ENCODE results near the gene EHBP1L1. TPM values are rescaled to one million over a fixed set of nuclear protein-coding genes. Genes with fewer than 3 reads are reported as not detected.
"Not testable (repeated sequence)": the region's sequence is repeated elsewhere in the genome, so short reads cannot be mapped to it uniquely, and the experiment has no call there.

EHBP1L1 gene
- total and polyA plus RNA-seq, 4 donors: 49.8 to 154 (median 91.8) TPM

DNA sequence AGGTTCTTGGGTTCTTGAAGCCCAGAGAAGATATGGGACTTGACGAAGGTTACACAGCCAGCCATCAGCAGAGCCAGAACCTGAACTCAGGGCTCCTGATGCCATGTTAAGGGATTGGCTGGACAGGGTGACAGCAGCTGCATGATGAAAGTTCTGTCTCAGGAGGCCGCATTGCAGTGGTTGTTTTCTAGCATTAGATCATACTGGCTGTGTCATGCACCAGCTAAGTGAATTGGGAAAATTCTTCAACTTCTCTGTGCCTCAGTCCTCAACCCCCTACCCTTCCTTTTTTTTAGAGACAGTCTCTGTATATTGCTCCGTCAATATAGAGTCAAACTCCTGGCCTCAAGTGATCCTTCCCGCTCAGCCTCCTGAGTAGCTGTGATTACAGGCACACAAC is 12.3 kb upstream of the EHBP1L1 start:
- TF ChIP-seq, protein P1, sequence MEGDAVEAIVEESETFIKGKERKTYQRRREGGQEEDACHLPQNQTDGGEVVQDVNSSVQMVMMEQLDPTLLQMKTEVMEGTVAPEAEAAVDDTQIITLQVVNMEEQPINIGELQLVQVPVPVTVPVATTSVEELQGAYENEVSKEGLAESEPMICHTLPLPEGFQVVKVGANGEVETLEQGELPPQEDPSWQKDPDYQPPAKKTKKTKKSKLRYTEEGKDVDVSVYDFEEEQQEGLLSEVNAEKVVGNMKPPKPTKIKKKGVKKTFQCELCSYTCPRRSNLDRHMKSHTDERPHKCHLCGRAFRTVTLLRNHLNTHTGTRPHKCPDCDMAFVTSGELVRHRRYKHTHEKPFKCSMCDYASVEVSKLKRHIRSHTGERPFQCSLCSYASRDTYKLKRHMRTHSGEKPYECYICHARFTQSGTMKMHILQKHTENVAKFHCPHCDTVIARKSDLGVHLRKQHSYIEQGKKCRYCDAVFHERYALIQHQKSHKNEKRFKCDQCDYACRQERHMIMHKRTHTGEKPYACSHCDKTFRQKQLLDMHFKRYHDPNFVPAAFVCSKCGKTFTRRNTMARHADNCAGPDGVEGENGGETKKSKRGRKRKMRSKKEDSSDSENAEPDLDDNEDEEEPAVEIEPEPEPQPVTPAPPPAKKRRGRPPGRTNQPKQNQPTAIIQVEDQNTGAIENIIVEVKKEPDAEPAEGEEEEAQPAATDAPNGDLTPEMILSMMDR (IDR thresholded peaks at IDR 0.05; ENCODE audit: control extremely low read depth, extremely low read depth): no peak
- Histone ChIP-seq H3K36me3 (ENCODE audit: control insufficient read depth in 4 of 4, insufficient read depth in 4 of 4, low read length in 4 of 4) (peaks cover 0 to 4% (median under 1%) of the 10 kb centered on the region in 4 donors), H3K4me3 (no peak overlapping the region), H3K4me1 (ENCODE audit: control insufficient read depth in 5 of 5, insufficient read depth in 5 of 5, low read length in 5 of 5) (peaks cover 0 to 35% (median 25%) of the 10 kb centered on the region in 5 donors), H3K27ac (ENCODE audit: low read depth in 1 of 2, low read length in 1 of 2) (no peak overlapping the region), H3K9ac (ENCODE audit: insufficient read depth in 1 of 2, low read length in 2 of 2) (no peak overlapping the region), H3K27me3 (ENCODE audit: control insufficient read depth in 3 of 3, insufficient read depth in 3 of 3, low read length in 2 of 3) (peaks cover 0 to 2% (median 0%) of the 10 kb centered on the region in 3 donors), H3K9me3 (ENCODE audit: control insufficient read depth in 4 of 4, insufficient read depth in 3 of 4, low read length in 3 of 4) (no peaks in the 10 kb centered on the region)
- 96 to 98% methylated on average over 4 of the region's 4 CpGs for WGBS, 2 donors
- ATAC-seq (ENCODE audit: insufficient read depth, low FRiP score): no peak
- no peak for DNase-seq

DNA sequence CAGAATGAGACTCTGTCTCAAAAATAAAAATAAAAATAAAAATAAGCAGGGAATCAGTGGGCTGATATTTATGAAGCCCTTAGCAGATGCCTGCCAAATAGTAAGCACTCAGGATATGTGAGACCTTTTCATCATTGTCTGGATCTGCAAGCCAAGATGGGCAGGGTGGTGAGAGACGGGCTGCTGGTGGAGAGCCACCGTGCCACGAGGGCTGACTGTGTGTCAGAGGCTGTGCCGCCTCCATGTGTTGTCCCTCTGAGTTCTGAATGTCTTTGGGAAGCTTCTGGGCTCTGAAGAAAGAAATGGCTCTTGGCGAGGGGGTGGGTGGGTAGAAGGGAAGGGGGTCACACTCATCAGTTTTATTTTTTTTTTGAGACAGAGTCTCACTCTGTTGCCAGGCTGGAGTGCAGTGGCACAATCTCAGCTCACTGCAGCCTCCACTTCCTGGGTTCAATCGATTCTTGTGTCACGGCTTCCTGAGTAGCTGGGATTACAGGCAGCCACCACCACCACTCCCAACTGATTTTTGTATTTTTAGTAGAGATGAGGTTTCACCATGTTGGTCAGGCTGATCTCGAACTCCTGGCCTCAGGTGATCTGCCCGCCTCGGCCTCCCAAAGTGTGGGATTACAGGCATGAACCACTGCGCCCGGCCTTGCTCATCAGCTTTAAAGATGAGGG is 10.8 kb upstream of the EHBP1L1 start:
- WGBS, 2 donors: 74 to 80% methylated on average over 12 of the region's 12 CpGs
- not testable (repeated sequence) for H3K4me3 ChIP-seq; DNase-seq; H3K36me3 ChIP-seq (ENCODE audit: control insufficient read depth in 4 of 4, insufficient read depth in 4 of 4, low read length in 4 of 4); H3K27me3 ChIP-seq (ENCODE audit: control insufficient read depth in 3 of 3, insufficient read depth in 3 of 3, low read length in 2 of 3); H3K9ac ChIP-seq (ENCODE audit: insufficient read depth in 1 of 2, low read length in 2 of 2); ATAC-seq (ENCODE audit: insufficient read depth, low FRiP score); H3K9me3 ChIP-seq (ENCODE audit: control insufficient read depth in 4 of 4, insufficient read depth in 3 of 4, low read length in 3 of 4)
- Histone ChIP-seq H3K4me1 (ENCODE audit: control insufficient read depth in 5 of 5, insufficient read depth in 5 of 5, low read length in 5 of 5) (peaks cover 0 to 33% (median 22%) of the 10 kb centered on the region in 5 donors), H3K27ac (ENCODE audit: low read depth in 1 of 2, low read length in 1 of 2) (peak overlapping the region in 1 of 2 donors; percentile 51)

- TF ChIP-seq, protein P1 (IDR thresholded peaks at IDR 0.05; ENCODE audit: control extremely low read depth, extremely low read depth): no peak
- WGBS, 2 donors: 65 to 86% methylated on average over 7 of the region's 7 CpGs
- H3K9ac ChIP-seq (ENCODE audit: insufficient read depth in 1 of 2, low read length in 2 of 2): no peak overlapping the region
- no peak for DNase-seq
- peaks cover 0 to 7% (median 2%) of the 10 kb centered on the region in 4 donors for H3K36me3 ChIP-seq (ENCODE audit: control insufficient read depth in 4 of 4, insufficient read depth in 4 of 4, low read length in 4 of 4)
- no peaks in the 10 kb centered on the region for H3K27me3 ChIP-seq (ENCODE audit: control insufficient read depth in 3 of 3, insufficient read depth in 3 of 3, low read length in 2 of 3)
- H3K9me3 ChIP-seq (ENCODE audit: control insufficient read depth in 4 of 4, insufficient read depth in 3 of 4, low read length in 3 of 4): no peaks in the 10 kb centered on the region
- peak overlapping the region in 1 of 2 donors; percentile 69 for H3K27ac ChIP-seq (ENCODE audit: low read depth in 1 of 2, low read length in 1 of 2)
- H3K4me1 ChIP-seq (ENCODE audit: control insufficient read depth in 5 of 5, insufficient read depth in 5 of 5, low read length in 5 of 5): peaks cover 0 to 27% (median 16%) of the 10 kb centered on the region in 5 donors
- H3K4me3 ChIP-seq: no peak overlapping the region
- no peak for ATAC-seq (ENCODE audit: insufficient read depth, low FRiP score)
Observed at GRCh38 chr11:65565624-65566453, 10.0 kb upstream of the EHBP1L1 start.
